Tibial nerve (tissue), 4 donors: ENCODE results near the gene DDC.

ENCODE experiments used
- EP300 ChIP-seq, 2 donors: sonication (generic); formaldehyde crosslinking; IDR thresholded peaks; one replicate each; pipeline ENCODE4 v1.6.1; 2017; ENCODE audit warnings: antibody characterized with exemption in 2 of 2, mild to moderate bottlenecking in 1 of 2
- POLR2A ChIP-seq, 2 donors: fragments of 450-650 bp; IDR thresholded peaks; one replicate each; pipeline ENCODE4 v1.6.1; 2017; ENCODE audit warnings: antibody characterized with exemption in 2 of 2, mild to moderate bottlenecking in 2 of 2, moderate library complexity in 2 of 2
- TF ChIP-seq, protein P1 (sequence below), 5 experiments: fragments of 200-600 bp in 3 of 5; fragments of 450-650 bp in 2 of 5; sonication (generic) in 3 of 5; IDR thresholded peaks; one replicate each; pipeline ENCODE4 v1.5.1; 2016 to 2019; ENCODE audit warnings: antibody characterized with exemption in 5 of 5, mild to moderate bottlenecking in 3 of 5, moderate library complexity in 2 of 5

DNA sequence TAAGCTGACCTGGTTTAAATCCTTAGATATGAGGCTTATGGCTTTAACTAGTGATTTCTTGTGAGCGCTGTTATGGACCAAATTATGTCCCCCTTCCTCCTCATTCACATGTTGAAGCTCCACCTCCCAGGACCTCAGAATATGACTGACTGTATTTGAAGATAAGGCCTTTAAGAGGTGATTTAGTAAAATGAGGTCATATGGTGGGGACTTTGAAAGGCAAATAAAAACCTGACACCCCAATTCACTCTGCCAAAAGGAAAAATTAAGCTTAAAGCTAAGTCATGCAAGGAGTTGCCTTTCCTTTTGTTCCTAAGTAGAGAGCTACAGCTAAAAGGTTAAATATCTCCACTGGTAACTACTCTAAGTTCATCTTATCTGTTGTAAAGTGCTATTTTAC lies 78.7 kb downstream of the DDC start:
- TF ChIP-seq, protein P1, sequence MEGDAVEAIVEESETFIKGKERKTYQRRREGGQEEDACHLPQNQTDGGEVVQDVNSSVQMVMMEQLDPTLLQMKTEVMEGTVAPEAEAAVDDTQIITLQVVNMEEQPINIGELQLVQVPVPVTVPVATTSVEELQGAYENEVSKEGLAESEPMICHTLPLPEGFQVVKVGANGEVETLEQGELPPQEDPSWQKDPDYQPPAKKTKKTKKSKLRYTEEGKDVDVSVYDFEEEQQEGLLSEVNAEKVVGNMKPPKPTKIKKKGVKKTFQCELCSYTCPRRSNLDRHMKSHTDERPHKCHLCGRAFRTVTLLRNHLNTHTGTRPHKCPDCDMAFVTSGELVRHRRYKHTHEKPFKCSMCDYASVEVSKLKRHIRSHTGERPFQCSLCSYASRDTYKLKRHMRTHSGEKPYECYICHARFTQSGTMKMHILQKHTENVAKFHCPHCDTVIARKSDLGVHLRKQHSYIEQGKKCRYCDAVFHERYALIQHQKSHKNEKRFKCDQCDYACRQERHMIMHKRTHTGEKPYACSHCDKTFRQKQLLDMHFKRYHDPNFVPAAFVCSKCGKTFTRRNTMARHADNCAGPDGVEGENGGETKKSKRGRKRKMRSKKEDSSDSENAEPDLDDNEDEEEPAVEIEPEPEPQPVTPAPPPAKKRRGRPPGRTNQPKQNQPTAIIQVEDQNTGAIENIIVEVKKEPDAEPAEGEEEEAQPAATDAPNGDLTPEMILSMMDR (IDR thresholded peaks at IDR 0.05) = no peak
- TF ChIP-seq POLR2A (IDR thresholded peaks at IDR 0.05) = no peak
- TF ChIP-seq EP300 (IDR thresholded peaks at IDR 0.05) = no peak
